T-helper 17 cell (primary cell): Measurements from ENCODE around the gene ZBTB8OS. TPM values are rescaled to one million over a fixed set of nuclear protein-coding genes. Genes with fewer than 3 reads are reported as not detected.
"Not testable (repeated sequence)": the region's sequence is repeated elsewhere in the genome, so short reads cannot be mapped to it uniquely, and the experiment has no call there.

Source experiments
- ATAC-seq: fragments of 150-1000 bp; cut with Tn5 transposase; 2 replicates; pipeline ENCODE4 v1.10.0; 2021; ENCODE audit warnings: mild to moderate bottlenecking, moderate library complexity
- DNase-seq, 3 donors: peaks; one replicate each; pipeline versions ENCODE4 v3.0.0 to v3.0.0-alpha.2; 2020 to 2021
- H3K9me3 ChIP-seq: one replicate; pipeline ENCODE4 v1.7.0; 2013; ENCODE audit warnings: low read length, mild to moderate bottlenecking; ENCODE audit not compliant: control insufficient read depth, poor library complexity, severe bottlenecking
- H3K27ac Mint-ChIP-seq: one replicate; pipeline ENCODE4 v1.8.0; 2022; ENCODE audit warnings: mild to moderate bottlenecking, moderate library complexity, mixed read lengths
- H3K27me3 Mint-ChIP-seq: one replicate; pipeline ENCODE4 v1.8.0; 2022; ENCODE audit warnings: mixed read lengths
- H3K36me3 Mint-ChIP-seq: one replicate; pipeline ENCODE4 v1.8.0; 2022; ENCODE audit warnings: low read depth, mixed read lengths
- H3K4me1 Mint-ChIP-seq: one replicate; pipeline ENCODE4 v1.8.0; 2022; ENCODE audit warnings: mild to moderate bottlenecking, mixed read lengths
- H3K4me3 Mint-ChIP-seq: one replicate; pipeline ENCODE4 v1.8.0; 2022; ENCODE audit warnings: mild to moderate bottlenecking, moderate library complexity, mixed read lengths
- total RNA-seq, 4 donors: library from RNA in 2 of 4; stranded (reverse) in 2 of 4; gene quantifications; one replicate each; pipeline ENCODE4 v1.2.3 and lab custom pipeline; 2022 to 2026

ZBTB8OS gene
- total RNA-seq, 2 donors from 2014 or later, result 40.5 to 41.9 TPM

DNA sequence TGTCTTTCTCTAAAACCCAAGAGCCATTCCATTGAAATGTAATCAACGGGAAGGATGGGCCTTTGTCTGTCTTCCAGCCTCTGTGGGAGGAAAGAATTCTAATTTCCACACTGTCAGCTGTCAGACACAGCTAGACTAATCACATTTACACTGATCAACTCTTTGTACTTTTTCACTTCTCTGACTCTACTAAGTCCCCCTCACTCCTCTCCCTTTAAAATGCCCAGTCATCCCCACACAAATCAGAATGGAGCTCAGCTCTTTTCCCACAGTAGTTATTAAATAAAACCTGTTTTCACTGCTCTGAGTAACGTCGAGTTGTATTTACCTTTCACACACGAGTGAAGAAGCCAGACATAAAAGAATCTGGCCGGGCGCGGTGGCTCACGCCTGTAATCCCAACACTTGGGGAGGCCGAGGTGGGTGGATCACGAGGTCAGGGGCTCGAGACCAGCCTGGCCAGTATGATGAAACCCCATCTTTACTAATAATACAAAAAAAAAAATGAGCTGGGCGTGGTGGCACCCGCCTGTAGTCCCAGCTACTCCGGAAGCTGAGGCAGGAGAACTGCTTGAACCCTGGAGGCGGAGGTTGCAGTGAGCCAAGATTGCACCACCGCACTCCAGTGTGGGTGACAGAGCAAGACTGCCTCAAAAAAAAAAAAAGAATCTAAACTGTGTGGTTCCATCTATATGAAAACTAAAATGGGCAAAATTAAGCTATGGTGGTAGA is 13.3 kb downstream of the ZBTB8OS start:
- ATAC-seq (no peak), DNase-seq (no peak)
- H3K9me3 ChIP-seq, result no peaks in the 10 kb centered on the region
- H3K4me1 Mint-ChIP-seq, result peaks cover 13% of the 10 kb centered on the region
- H3K27me3 Mint-ChIP-seq, result no peaks in the 10 kb centered on the region
- H3K27ac Mint-ChIP-seq, result peak overlapping the region; percentile 90
- no peak overlapping the region for H3K4me3 Mint-ChIP-seq
- H3K36me3 Mint-ChIP-seq, result peaks cover 3% of the 10 kb centered on the region

DNA sequence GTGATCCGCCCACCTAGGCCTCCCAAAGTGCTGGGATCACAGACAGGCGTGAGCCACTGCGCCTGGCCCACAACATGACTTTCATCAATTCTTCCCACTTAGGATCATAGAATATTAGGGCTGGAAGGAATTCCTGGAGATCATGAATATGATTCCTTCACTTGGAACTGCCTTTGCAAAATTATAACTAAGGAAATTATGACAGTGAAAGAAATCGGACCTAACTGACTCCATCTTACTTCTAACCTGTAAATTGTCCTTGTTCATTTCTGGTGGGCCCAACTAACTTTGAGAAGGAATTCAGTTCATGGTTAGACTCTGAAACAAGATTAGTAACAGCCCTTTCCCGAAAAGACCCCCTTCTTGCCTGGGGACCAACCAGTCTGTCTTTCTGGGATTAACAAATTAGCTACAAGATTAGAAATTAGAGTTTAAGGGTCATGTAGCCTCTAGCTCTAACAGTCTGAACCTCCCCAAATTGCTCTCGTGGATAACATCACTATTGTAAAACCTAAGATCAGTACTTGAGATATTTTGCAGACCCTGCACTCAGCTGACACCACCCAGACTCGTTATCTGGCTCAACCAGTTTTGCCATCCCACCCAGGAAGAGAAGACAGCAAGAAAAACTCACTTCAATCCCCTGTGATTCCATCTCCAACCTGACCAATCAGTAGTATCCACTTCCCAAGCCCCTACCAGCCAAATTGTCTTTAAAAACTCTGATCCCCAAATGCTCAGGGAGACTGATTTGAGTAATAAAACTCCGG is 14.7 kb downstream of the ZBTB8OS start:
- Mint-ChIP-seq H3K27me3 (no peaks in the 10 kb centered on the region), H3K4me1 (peaks cover 13% of the 10 kb centered on the region), H3K27ac (peak overlapping the region; percentile 41), H3K4me3 (no peak overlapping the region), H3K36me3 (peaks cover 3% of the 10 kb centered on the region)
- H3K9me3 ChIP-seq, result no peaks in the 10 kb centered on the region
- DNase-seq (no peak), ATAC-seq (no peak)

DNA sequence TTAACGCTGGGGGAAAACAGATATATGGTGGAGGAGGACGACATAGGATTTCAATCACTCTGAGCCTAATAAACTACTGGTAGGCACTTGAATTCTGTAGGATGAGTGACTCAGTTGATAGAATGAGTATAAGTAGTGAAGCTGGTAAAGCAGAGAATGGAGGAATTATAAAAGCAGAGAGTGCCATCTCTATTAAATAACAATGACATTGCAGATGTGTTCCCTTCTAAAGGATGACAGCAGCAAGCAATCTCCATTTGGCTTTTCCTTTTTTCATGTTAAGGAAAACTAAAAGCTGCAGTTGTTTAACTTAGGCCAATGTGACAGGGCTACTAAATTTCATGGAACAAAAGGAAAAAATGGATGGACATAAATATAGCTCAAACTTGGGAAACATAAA is 17.5 kb downstream of the ZBTB8OS start:
- ATAC-seq, result no peak
- Mint-ChIP-seq H3K4me3 (no peak overlapping the region), H3K27me3 (no peaks in the 10 kb centered on the region), H3K4me1 (peaks cover 13% of the 10 kb centered on the region), H3K36me3 (peaks cover 3% of the 10 kb centered on the region), H3K27ac (no peak overlapping the region)
- DNase-seq, result no peak
- H3K9me3 ChIP-seq, result no peaks in the 10 kb centered on the region

DNA sequence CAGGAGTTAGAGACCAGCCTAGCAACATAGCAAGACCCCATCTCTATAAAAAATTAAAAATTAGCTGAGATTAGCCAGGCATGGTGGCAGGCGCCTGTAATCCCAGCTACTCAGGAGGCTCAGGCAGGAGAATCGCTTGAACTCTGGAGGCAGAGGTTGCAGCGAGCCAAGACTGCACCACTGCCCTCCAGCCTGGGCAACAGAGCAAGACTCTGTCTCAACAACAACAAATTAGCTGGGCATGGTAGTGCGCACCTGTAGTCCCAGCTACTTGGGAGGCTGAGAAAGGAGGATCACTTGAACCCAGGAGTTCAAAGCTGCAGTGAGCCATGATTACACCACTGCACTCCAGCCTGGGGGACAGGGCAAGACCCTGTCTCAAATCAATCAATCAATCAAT is 20.2 kb downstream of the ZBTB8OS start:
- H3K4me1 Mint-ChIP-seq, DNase-seq, H3K9me3 ChIP-seq, ATAC-seq, H3K4me3 Mint-ChIP-seq, H3K36me3 Mint-ChIP-seq, H3K27me3 Mint-ChIP-seq: not testable (repeated sequence)
- H3K27ac Mint-ChIP-seq, result peak overlapping the region; percentile 67

DNA sequence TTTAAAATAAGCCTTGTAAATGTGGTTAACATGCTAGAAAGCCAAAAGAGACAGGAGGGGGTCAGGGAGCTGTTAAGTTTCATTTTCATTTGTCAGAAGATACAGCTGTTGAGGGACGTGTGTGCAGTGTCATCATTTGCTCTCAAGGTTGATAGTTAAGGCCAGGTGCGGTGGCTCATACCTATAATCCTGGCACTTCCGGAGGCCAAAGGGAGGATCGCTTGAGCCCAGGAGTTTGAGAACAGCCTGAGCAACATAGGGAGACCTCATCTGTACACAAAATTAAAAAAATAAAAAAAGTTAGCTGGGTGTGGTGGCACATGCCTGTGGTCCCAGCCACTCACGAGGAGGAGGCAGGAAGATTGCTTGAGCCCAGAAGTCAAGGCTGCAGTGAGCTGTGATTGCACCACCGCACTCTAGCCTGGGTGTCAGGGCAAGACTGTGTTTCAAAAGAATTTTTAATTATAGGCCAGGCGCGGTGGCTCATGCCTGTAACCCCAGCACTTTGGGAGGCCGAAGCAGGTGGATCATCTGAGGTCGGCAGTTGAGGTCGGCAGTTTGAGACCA is 22.7 kb downstream of the ZBTB8OS start:
- Mint-ChIP-seq H3K27ac (peak overlapping the region; percentile 66), H3K4me3 (no peak overlapping the region), H3K27me3 (no peaks in the 10 kb centered on the region), H3K4me1 (peaks cover 22% of the 10 kb centered on the region), H3K36me3 (peaks cover 6% of the 10 kb centered on the region)
- ATAC-seq (peak; percentile 52), DNase-seq (no peak)
- no peaks in the 10 kb centered on the region for H3K9me3 ChIP-seq

DNA sequence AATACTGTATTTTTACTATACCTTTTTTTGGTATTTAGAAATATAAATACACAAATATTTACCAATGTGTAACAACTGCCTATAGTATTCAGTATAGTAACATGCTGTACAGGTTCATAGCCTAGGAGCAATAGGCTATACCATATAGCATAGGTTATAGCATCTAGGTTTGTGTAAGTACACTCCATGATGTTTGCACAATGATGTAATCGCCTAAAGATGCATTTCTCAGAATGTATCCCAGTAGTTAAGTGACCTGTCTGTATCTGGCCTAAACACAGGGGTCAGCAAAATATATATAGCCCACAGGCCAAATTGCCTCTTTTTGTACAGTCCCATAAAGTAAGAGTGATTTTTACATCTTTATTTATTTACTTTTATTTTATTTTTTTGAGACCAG is 24.2 kb downstream of the ZBTB8OS start:
- no peaks in the 10 kb centered on the region for H3K27me3 Mint-ChIP-seq

DNA sequence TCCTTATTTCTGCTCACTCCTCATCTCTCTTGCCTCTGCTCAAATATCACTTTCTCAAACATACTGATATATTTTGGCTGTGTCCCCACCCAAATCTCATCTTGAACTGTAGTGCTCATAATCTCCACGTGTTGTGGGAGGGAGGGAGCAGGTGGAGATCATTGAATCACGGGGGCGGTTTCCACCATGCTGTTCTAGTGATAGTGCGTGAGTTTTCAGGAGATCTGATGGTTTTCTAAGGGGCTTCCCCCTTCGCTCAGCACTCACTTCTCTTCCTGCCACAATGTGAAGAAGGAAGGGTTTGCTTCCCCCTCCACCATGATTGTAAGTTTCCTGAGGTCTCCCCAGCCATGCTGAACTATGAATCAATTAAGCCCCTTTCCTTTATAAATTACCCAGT is 26.6 kb downstream of the ZBTB8OS start:
- Mint-ChIP-seq H3K36me3 (peaks cover 6% of the 10 kb centered on the region), H3K27me3 (no peaks in the 10 kb centered on the region), H3K4me1 (peaks cover 22% of the 10 kb centered on the region), H3K27ac (peak overlapping the region; percentile 68), H3K4me3 (peak overlapping the region; percentile 39)
- no peaks in the 10 kb centered on the region for H3K9me3 ChIP-seq
- ATAC-seq, result peak; percentile 60
- DNase-seq, result no peak

More for the DNA sequence above, 24.2 kb downstream of the ZBTB8OS start:
- Mint-ChIP-seq H3K4me3 (no peak overlapping the region), H3K4me1 (peaks cover 22% of the 10 kb centered on the region), H3K27ac (no peak overlapping the region), H3K36me3 (peaks cover 6% of the 10 kb centered on the region)
- H3K9me3 ChIP-seq, result no peaks in the 10 kb centered on the region
- no peak for DNase-seq
- no peak for ATAC-seq

DNA sequence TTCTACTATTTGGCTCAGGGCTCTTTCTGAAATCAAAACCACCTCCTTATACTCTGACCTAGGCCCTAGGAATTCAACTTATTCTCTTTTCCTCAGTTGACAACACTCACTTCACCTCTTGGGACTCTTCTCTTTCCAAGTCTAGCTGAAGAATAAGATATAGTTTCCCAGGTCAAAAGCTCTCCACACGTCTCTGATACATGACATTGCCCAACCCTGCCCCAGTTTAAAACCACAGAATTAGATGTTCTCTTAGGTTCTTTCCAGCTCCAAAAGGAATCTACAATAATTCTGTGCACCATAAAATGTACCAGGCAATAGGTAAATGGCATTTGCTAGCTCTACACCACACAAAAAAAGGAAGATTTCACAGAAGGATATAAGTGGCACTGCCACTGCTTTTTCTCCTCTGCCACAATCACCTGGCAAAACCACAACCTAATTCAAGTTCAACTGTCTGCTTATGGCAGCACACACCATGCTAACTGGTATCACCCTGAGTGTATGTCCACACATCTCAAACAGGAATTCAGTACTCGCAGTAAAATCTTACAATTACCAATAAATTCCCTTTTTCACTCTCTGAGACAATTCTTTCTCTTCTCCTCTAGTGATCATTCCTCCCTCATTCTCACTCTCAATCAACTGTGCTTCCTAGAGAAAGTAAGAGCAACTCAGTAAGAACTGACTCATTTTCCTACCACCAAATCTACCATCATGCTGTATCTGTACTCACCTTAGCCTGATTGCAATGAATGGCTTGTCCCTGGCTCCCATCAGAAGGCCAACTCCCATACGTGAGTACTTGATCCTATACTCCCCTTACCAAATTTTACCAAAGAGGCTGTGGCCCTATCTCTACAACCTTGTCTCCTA is 27.3 kb downstream of the ZBTB8OS start:
- Mint-ChIP-seq H3K4me1 (peaks cover 22% of the 10 kb centered on the region), H3K27me3 (no peaks in the 10 kb centered on the region), H3K4me3 (peak overlapping the region; percentile 39), H3K27ac (peak overlapping the region; percentile 68), H3K36me3 (peaks cover 6% of the 10 kb centered on the region)
- DNase-seq (no peak), ATAC-seq (peak; percentile 32)
- no peaks in the 10 kb centered on the region for H3K9me3 ChIP-seq

DNA sequence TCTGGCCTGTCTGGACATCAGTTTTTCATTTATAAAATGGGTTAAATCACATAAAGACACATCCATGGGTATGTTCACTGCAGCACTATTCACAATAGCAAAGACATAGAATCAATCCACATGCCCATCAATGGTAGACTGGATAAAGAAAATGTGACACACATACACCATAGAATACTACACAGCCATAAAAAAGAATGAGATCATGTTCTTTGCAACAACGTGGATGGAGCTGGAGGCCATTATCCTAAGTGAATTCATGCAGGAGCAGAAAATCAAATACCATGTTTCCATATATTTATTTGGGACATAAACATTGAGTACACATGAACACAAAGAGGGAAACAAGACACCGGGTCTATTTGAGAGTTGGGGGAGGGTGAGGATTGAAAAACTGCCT is 28.1 kb downstream of the ZBTB8OS start:
- no peak for DNase-seq
- peaks cover 18% of the 10 kb centered on the region for H3K4me1 Mint-ChIP-seq
- no peaks in the 10 kb centered on the region for H3K27me3 Mint-ChIP-seq
- no peaks in the 10 kb centered on the region for H3K9me3 ChIP-seq
- no peak overlapping the region for H3K4me3 Mint-ChIP-seq
- H3K36me3 Mint-ChIP-seq, result peaks cover 6% of the 10 kb centered on the region
- H3K27ac Mint-ChIP-seq, result peak overlapping the region; percentile 16
- no peak for ATAC-seq

DNA sequence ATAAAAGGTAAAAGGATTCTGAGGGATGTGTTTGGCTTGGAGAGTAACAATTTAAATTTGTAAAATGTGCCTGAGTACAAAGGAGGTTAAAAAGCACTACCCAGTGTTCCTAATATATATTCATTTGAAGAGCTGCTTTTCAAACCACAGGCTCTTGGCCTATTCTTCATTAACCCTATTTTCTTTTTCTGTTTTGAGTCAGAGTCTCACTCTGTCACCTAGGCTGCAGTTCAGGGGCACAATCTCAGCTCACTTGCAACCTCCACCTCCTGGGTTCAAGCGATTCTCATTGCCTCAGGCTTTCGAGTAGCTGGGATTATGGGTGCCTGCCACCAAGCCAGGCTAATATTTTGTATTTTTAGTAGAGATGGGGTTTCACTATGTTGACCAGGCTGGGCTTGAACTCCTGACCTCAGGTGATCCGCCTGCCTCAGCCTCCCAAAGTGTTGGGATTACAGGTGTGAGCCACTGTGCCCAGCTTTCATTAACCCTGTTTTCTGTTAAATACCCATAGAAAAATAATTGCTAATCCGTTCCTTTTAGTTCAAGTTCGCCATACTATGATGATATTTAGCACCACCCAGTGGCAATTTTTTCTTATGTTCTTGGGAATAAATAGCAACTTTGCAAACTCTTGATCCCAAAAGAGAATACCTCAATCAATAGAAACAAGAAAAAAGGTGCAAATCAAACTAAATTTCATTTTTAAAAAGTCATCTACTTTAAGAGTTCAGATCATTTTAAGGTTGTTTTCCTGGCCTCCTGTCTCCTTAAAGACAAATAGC is 30.5 kb downstream of the ZBTB8OS start:
- Mint-ChIP-seq H3K4me1 (peaks cover 16% of the 10 kb centered on the region), H3K36me3 (peaks cover 6% of the 10 kb centered on the region)
- ATAC-seq, result no peak

DNA sequence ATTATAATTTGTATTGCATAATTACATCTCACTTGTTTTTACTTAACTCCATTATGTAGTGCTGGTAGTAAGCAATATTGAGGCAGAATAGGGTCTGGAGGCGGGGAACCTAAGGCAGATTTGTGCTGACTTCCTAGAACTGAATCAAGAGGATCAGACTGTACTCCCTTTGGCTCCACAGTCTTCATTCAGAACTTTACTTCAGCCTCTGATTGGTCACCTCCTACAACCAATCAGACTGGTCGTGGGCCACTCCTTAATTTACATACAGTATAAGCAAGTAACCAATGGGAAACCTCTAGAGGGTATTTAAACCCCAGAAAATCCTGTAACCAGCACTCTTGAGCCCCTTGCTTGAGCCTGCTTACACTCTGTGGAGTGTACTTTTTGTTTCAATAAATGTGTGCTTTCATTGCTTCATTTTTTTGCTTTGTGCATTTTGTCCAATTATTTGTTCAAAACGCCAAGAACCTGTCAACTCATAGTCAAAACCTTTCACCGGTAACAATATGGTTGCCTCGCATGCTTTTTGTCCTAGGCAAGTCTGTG is 31.6 kb downstream of the ZBTB8OS start:
- no peak for ATAC-seq
- H3K4me1 Mint-ChIP-seq, result peaks cover 10% of the 10 kb centered on the region
- H3K4me3 Mint-ChIP-seq, result no peak overlapping the region
- no peaks in the 10 kb centered on the region for H3K27me3 Mint-ChIP-seq
- H3K36me3 Mint-ChIP-seq, result peaks cover 4% of the 10 kb centered on the region
- no peaks in the 10 kb centered on the region for H3K9me3 ChIP-seq
- H3K27ac Mint-ChIP-seq, result no peak overlapping the region
- no peak for DNase-seq

More for the DNA sequence above, 30.5 kb downstream of the ZBTB8OS start:
- Mint-ChIP-seq H3K27ac (no peak overlapping the region), H3K4me3 (no peak overlapping the region), H3K27me3 (no peaks in the 10 kb centered on the region)
- no peak for DNase-seq
- H3K9me3 ChIP-seq, result no peaks in the 10 kb centered on the region

DNA sequence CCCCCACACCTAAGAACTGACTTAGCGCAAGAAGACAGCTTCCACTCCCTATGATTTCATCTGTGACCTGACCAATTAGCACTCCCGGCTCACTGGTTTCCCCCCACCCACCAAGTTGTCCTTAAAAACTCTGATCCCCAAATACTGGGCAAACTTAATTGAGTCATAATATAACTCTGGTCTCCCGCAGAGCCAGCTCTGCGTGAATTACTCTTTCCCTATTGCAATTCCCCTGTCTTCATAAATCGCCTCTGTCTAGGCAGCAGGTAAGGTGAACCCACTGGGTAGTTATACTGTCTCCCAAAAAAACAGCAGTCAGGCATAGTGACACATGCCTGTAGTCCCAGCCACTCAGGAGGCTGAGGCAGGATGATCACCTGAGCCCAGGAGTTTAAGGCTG is 36.9 kb downstream of the ZBTB8OS start:
- no peaks in the 10 kb centered on the region for H3K9me3 ChIP-seq
- H3K4me3 Mint-ChIP-seq, result no peak overlapping the region
- no peak overlapping the region for H3K27ac Mint-ChIP-seq
- ATAC-seq (no peak), DNase-seq (no peak)
- H3K4me1 Mint-ChIP-seq, result peaks cover 3% of the 10 kb centered on the region
- peaks cover 7% of the 10 kb centered on the region for H3K27me3 Mint-ChIP-seq
- H3K36me3 Mint-ChIP-seq, result no peaks in the 10 kb centered on the region
